HepG2 (cell line): ENCODE measurements around the gene CAPZB. TPM values are rescaled to one million over a fixed set of nuclear protein-coding genes. Genes with fewer than 3 reads are reported as not detected.

Source experiments
- ATAC-seq: fragments of 200-7000 bp; cut with Tn5 transposase; 3 replicates; pipeline ENCODE4 v1.9.1; 2020; ENCODE audit warnings: mild to moderate bottlenecking, moderate library complexity
- BruUV-seq: library from RNA; stranded (reverse); fragments of 400-500 nt; replicated peaks from 2 replicates; lab custom pipeline; 2021; lab: Mats Ljungman, UMichigan
- CTCF ChIA-PET: fragments of 300-600 bp; formaldehyde crosslinking; extraction: SDS; loops from one replicate; lab custom pipeline; 2021; ENCODE audit warnings: low total read pairs, inconsistent platforms, low intra/inter-chr PET ratio; lab: Yijun Ruan, JAX
- POLR2A ChIA-PET: fragments of 350-600 bp; sonication (Branson Sonifier 250); formaldehyde crosslinking; loops from one replicate; lab custom pipeline; 2020; ENCODE audit warnings: antibody characterized with exemption, inconsistent platforms; lab: Yijun Ruan, JAX
- DNase-seq: peaks from one replicate; pipeline ENCODE4 v3.0.0-alpha.2; 2015; ENCODE audit warnings: low spot score
- FAIRE-seq: peaks from 3 replicates; lab custom pipeline; 2011; peaks lifted over from hg19 to GRCh38; lab: Jason Lieb, UNC
- H2AFZ ChIP-seq: one replicate; pipeline ENCODE4 v1.6.1; 2011; ENCODE audit warnings: low read length, inconsistent platforms
- H3K27ac ChIP-seq: fragments of 300-600 bp; 3 replicates; pipeline ENCODE4 v1.8.0; 2011; ENCODE audit warnings: mixed run types, mild to moderate bottlenecking, mixed read lengths, low read length, inconsistent platforms; ENCODE audit not compliant: insufficient read depth; ENCODE audit errors: extremely low read length
- H3K27me3 ChIP-seq, 2 experiments: fragments of 200-600 bp in 1 of 2; 2 replicates in 1 of 2; 3 replicates in 1 of 2; pipeline versions ENCODE4 v1.6.0 to v1.8.0; 2011; ENCODE audit warnings: low read length in 2 of 2, mild to moderate bottlenecking in 2 of 2, moderate library complexity in 2 of 2, inconsistent platforms in 1 of 2; ENCODE audit not compliant: insufficient read depth in 2 of 2, control insufficient read depth in 1 of 2
- H3K36me3 ChIP-seq, 2 experiments: fragments of 200-600 bp in 1 of 2; replicated peaks in 1 of 2; 2 replicates in 1 of 2; 3 replicates in 1 of 2; pipeline versions ENCODE4 v1.5.1 to v1.8.0; 2011; ENCODE audit warnings: low read length in 2 of 2, inconsistent platforms in 1 of 2; ENCODE audit not compliant: insufficient read depth in 2 of 2, control insufficient read depth in 1 of 2
- H3K4me1 ChIP-seq: 2 replicates; pipeline ENCODE4 v1.5.1; 2012; ENCODE audit warnings: low read length, inconsistent platforms; ENCODE audit not compliant: insufficient read depth
- H3K4me2 ChIP-seq: 2 replicates; pipeline ENCODE4 v1.6.0; 2011; ENCODE audit warnings: low read depth, low read length, inconsistent platforms
- H3K4me3 ChIP-seq, 3 experiments: fragments of 200-600 bp in 1 of 3; sonication (generic), shearing (Covaris generic) in 1 of 3; replicated peaks in 1 of 3; 2 replicates each; pipeline ENCODE4 v1.5.1; 2011 to 2016; ENCODE audit warnings: low read length in 3 of 3, inconsistent platforms in 2 of 3, low read depth in 2 of 3, mild to moderate bottlenecking in 2 of 3, control low read depth in 1 of 3, mixed read lengths in 1 of 3; ENCODE audit not compliant: insufficient read depth in 1 of 3
- H3K79me2 ChIP-seq: one replicate; pipeline ENCODE4 v1.6.1; 2011; ENCODE audit warnings: low read length, inconsistent platforms; ENCODE audit not compliant: insufficient read depth
- H3K9ac ChIP-seq: 2 replicates; pipeline ENCODE4 v1.6.0; 2011; ENCODE audit warnings: mild to moderate bottlenecking, low read depth, low read length, inconsistent platforms; ENCODE audit not compliant: insufficient read depth
- H3K9me3 ChIP-seq: 2 replicates; pipeline ENCODE4 v1.5.1; 2012; ENCODE audit warnings: mild to moderate bottlenecking, low read length
- H4K20me1 ChIP-seq: 2 replicates; pipeline ENCODE4 v1.6.0; 2011; ENCODE audit warnings: inconsistent platforms, mild to moderate bottlenecking, low read length, moderate library complexity; ENCODE audit not compliant: insufficient read depth
- FOXO1 ChIP-seq: sonication (generic); formaldehyde crosslinking; IDR thresholded peaks from 2 replicates; pipeline ENCODE4 v1.4.0; 2020; ENCODE audit warnings: missing genetic modification reagents
- HOXA9 ChIP-seq: sonication (generic); formaldehyde crosslinking; IDR thresholded peaks from 2 replicates; pipeline ENCODE4 v1.8.1; 2022; ENCODE audit warnings: missing genetic modification reagents, mild to moderate bottlenecking, moderate library complexity, borderline replicate concordance
- KLF11 ChIP-seq: IDR thresholded peaks from 2 replicates; pipeline ENCODE4 v1.6.1; 2016; ENCODE audit warnings: missing compliant biosample characterization
- MBD4 ChIP-seq: IDR thresholded peaks from 2 replicates; pipeline ENCODE4 v1.6.1; 2012; ENCODE audit warnings: low read length, inconsistent platforms, borderline replicate concordance
- MYNN ChIP-seq: sonication (generic); formaldehyde crosslinking; IDR thresholded peaks from 2 replicates; pipeline ENCODE4 v1.4.0; 2020; ENCODE audit warnings: mild to moderate bottlenecking, low read depth, missing genetic modification reagents
- RFX5 ChIP-seq: IDR thresholded peaks from 2 replicates; pipeline ENCODE4 v1.6.1; 2011; ENCODE audit warnings: low read depth, low read length, improper control_type of control experiment
- RXRB ChIP-seq: IDR thresholded peaks from 2 replicates; pipeline ENCODE4 v1.6.1; 2016; ENCODE audit warnings: borderline replicate concordance, missing genetic modification reagents, missing compliant biosample characterization
- SMAD3 ChIP-seq: sonication (generic); formaldehyde crosslinking; IDR thresholded peaks from 2 replicates; pipeline ENCODE4 v1.4.0; 2020; ENCODE audit warnings: missing genetic modification reagents
- ZNF441 ChIP-seq: sonication (generic); formaldehyde crosslinking; IDR thresholded peaks from 2 replicates; pipeline ENCODE4 v1.7.0; 2021; ENCODE audit warnings: missing genetic modification reagents, borderline replicate concordance
- ZNF572 ChIP-seq: sonication (generic); formaldehyde crosslinking; IDR thresholded peaks from 2 replicates; pipeline ENCODE4 v1.5.1; 2020; ENCODE audit warnings: mild to moderate bottlenecking, missing genetic modification reagents
- ZNF577 ChIP-seq: sonication (generic); formaldehyde crosslinking; IDR thresholded peaks from 2 replicates; pipeline ENCODE4 v1.4.0; 2020; ENCODE audit warnings: mild to moderate bottlenecking, low read depth, missing genetic modification reagents, borderline replicate concordance
- ZNF672 ChIP-seq: sonication (generic); formaldehyde crosslinking; IDR thresholded peaks from 2 replicates; pipeline ENCODE4 v1.8.1; 2022; ENCODE audit warnings: missing genetic modification reagents
- ZSCAN31 ChIP-seq: sonication (generic); formaldehyde crosslinking; IDR thresholded peaks from 2 replicates; pipeline ENCODE4 v1.5.0; 2020; ENCODE audit warnings: low read depth, mild to moderate bottlenecking, missing genetic modification reagents
- WGBS: methylation state at CpG from one replicate; pipeline ENCODE4 v1.1.6; 2017; ENCODE audit warnings: low lambda C conversion rate; 5-methylcytosine and 5-hydroxymethylcytosine counted together
- in situ Hi-C: cut with HindIII; loops from 2 replicates; pipeline ENCODE4 v1.10.0; 2017; ENCODE audit warnings: low pct_unique_long_range_greater_than_20kb; ENCODE audit not compliant: extremely low pct_ligation_motif_present
- intact Hi-C: fragments of 100-400 bp; cut with micrococcal nuclease; formaldehyde crosslinking; loops from one replicate; pipeline ENCODE4 v1.10.0; 2022; ENCODE audit not compliant: unreplicated experiment
- polyA plus RNA-seq, 8 experiments: library from polyadenylated mRNA; depleted of rRNA in 3 of 8; stranded (reverse) in 7 of 8; unstranded in 1 of 8; fragments of >200 nt; fragmentation: Illumina TruSeq in 4 of 8; extraction: Trizol in 4 of 8; gene quantifications; 2 replicates each; pipeline versions ENCODE4 v1.2.1 to v1.2.3, GENCODE V29; 2011 to 2016; ENCODE audit warnings: low read depth in 4 of 8, missing spikeins in 1 of 8, mixed read lengths in 1 of 8; ENCODE audit not compliant: insufficient read depth in 1 of 8
- total RNA-seq, 5 experiments: library from RNA; depleted of rRNA; stranded (reverse); fragments of >200 nt; fragmentation: Illumina TruSeq; extraction: Trizol; gene quantifications; 2 replicates each; pipeline ENCODE4 v1.2.3, GENCODE V29; 2016; ENCODE audit warnings: low read depth in 1 of 5
- TF ChIP-seq, protein P1 (sequence below): sonication (generic); formaldehyde crosslinking; IDR thresholded peaks from 2 replicates; pipeline ENCODE4 v1.8.1; 2023; ENCODE audit warnings: mild to moderate bottlenecking, missing genetic modification reagents, borderline replicate concordance
- TF ChIP-seq, protein P2 (sequence below): sonication (generic); formaldehyde crosslinking; IDR thresholded peaks from 2 replicates; pipeline ENCODE4 v1.8.0; 2022; ENCODE audit warnings: mild to moderate bottlenecking, missing genetic modification reagents, moderate library complexity
- TF ChIP-seq, protein P3 (sequence below): IDR thresholded peaks from 2 replicates; pipeline ENCODE4 v1.6.1; 2016; ENCODE audit warnings: low read depth, missing genetic modification reagents, missing compliant biosample characterization

The CAPZB gene
- total and polyA plus RNA-seq, 2 of the 13 experiments (the other 11 are each of a cell fraction or from before 2014, with no cell fraction given), result 58.9 to 76.9 TPM

DNA sequence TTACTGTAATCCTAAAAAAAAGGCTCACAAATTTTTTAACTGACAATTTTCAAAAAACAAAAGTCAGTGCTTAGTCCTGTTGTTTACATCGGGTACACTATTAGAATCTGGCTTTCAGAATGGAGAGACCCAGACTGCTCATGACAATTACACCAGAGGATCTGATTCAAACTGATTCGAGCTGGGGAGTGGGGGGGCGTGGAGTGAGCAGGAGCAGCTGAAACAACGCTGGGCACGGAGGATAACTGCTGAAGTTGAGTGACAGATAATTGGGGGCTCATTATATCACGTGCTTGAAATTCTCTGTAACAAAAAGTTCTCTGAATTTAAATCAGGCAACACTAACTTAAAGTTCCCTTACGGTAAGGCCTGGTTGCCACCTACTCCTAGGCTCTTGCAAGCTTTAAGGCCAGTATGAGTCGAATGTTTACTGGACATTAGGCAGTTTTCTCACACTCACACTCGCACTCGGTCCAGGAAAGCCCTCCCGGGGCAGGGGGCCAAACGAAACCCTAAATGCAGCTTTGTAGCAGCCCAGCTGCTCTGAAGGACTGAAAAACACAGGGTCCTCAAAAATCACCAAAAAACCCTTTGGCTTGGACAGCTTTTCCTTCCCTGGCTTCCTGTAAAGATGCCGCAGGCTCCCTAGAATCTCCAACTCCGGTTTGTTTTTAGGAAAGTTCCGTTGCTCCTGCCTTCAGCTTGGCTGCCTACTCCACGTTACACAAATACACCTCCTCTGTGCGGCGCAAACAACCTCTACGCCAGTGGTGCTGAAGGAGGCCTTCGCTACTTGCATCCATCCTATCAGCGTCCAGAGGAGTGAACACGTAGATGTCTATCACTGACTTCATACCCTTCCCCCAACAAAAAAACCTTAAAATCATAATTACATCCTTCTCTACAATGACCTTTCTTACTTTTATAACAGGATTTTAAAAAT, 42.9 kb downstream of the CAPZB start:
- 90% methylated on average over 22 of the region's 22 CpGs for WGBS
- POLR2A ChIA-PET, result interaction anchor here (0.9 kb wide), 1 partner anchor 29 kb away, joined by 3 read pairs; no protein-coding TSS in a partner anchor
- no peak for TF ChIP-seq ZNF572 (CRISPR knock-in tag)
- TF ChIP-seq ZNF577 (CRISPR knock-in tag), result no peak
- TF ChIP-seq, protein P1, sequence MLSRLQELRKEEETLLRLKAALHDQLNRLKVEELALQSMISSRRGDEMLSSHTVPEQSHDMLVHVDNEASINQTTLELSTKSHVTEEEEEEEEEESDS, result no peak
- no peak for TF ChIP-seq ZNF441 (CRISPR knock-in tag)
- TF ChIP-seq MBD4, result no peak
- TF ChIP-seq FOXO1 (CRISPR knock-in tag), result no peak
- TF ChIP-seq MYNN (CRISPR knock-in tag), result no peak
- TF ChIP-seq, protein P2, sequence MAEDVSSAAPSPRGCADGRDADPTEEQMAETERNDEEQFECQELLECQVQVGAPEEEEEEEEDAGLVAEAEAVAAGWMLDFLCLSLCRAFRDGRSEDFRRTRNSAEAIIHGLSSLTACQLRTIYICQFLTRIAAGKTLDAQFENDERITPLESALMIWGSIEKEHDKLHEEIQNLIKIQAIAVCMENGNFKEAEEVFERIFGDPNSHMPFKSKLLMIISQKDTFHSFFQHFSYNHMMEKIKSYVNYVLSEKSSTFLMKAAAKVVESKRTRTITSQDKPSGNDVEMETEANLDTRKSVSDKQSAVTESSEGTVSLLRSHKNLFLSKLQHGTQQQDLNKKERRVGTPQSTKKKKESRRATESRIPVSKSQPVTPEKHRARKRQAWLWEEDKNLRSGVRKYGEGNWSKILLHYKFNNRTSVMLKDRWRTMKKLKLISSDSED, result no peak
- TF ChIP-seq SMAD3 (CRISPR knock-in tag), result no peak
- TF ChIP-seq RXRB (CRISPR knock-in tag), result no peak
- TF ChIP-seq RFX5, result no peak
- no peak for TF ChIP-seq KLF11 (CRISPR knock-in tag)
- TF ChIP-seq, protein P3, sequence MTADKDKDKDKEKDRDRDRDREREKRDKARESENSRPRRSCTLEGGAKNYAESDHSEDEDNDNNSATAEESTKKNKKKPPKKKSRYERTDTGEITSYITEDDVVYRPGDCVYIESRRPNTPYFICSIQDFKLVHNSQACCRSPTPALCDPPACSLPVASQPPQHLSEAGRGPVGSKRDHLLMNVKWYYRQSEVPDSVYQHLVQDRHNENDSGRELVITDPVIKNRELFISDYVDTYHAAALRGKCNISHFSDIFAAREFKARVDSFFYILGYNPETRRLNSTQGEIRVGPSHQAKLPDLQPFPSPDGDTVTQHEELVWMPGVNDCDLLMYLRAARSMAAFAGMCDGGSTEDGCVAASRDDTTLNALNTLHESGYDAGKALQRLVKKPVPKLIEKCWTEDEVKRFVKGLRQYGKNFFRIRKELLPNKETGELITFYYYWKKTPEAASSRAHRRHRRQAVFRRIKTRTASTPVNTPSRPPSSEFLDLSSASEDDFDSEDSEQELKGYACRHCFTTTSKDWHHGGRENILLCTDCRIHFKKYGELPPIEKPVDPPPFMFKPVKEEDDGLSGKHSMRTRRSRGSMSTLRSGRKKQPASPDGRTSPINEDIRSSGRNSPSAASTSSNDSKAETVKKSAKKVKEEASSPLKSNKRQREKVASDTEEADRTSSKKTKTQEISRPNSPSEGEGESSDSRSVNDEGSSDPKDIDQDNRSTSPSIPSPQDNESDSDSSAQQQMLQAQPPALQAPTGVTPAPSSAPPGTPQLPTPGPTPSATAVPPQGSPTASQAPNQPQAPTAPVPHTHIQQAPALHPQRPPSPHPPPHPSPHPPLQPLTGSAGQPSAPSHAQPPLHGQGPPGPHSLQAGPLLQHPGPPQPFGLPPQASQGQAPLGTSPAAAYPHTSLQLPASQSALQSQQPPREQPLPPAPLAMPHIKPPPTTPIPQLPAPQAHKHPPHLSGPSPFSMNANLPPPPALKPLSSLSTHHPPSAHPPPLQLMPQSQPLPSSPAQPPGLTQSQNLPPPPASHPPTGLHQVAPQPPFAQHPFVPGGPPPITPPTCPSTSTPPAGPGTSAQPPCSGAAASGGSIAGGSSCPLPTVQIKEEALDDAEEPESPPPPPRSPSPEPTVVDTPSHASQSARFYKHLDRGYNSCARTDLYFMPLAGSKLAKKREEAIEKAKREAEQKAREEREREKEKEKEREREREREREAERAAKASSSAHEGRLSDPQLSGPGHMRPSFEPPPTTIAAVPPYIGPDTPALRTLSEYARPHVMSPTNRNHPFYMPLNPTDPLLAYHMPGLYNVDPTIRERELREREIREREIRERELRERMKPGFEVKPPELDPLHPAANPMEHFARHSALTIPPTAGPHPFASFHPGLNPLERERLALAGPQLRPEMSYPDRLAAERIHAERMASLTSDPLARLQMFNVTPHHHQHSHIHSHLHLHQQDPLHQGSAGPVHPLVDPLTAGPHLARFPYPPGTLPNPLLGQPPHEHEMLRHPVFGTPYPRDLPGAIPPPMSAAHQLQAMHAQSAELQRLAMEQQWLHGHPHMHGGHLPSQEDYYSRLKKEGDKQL (CRISPR knock-in tag), result no peak
- TF ChIP-seq ZSCAN31 (CRISPR knock-in tag), result no peak
- TF ChIP-seq ZNF672 (CRISPR knock-in tag), result no peak
- TF ChIP-seq HOXA9 (CRISPR knock-in tag), result no peak

More for the DNA sequence above, 42.9 kb downstream of the CAPZB start:
- no peak overlapping the region for H3K4me2 ChIP-seq
- CTCF ChIA-PET, result no interaction called here
- no TSS peak for BruUV-seq
- H3K79me2 ChIP-seq, result peaks cover 74% of the 10 kb centered on the region
- H4K20me1 ChIP-seq, result peaks cover 12% of the 10 kb centered on the region
- intact Hi-C loops (no loop called here), in situ Hi-C loops (no loop called here)
- H3K4me3 ChIP-seq, result no peak overlapping the region
- FAIRE-seq (no peak), ATAC-seq (no peak), DNase-seq (no peak)
- peaks cover 0 to 1% of the 10 kb centered on the region in 2 experiments; a peak in 2 of 5 replicates for H3K36me3 ChIP-seq
- H2AFZ ChIP-seq, result no peak overlapping the region
- H3K9me3 ChIP-seq, result no peaks in the 10 kb centered on the region
- H3K27ac ChIP-seq, result no peak overlapping the region
- no peak overlapping the region for H3K9ac ChIP-seq
- H3K4me1 ChIP-seq, result peaks cover 93% of the 10 kb centered on the region
- H3K27me3 ChIP-seq, result no peaks in the 10 kb centered on the region
